PC-9 (cell line): ENCODE measurements around the gene CTIF. TPM values are rescaled to one million over a fixed set of nuclear protein-coding genes. Genes with fewer than 3 reads are reported as not detected.

Source experiments
- Bru-seq: library from RNA; stranded (reverse); fragments of 400-500 nt; gene quantifications from one replicate; lab custom pipeline; 2021; lab: Mats Ljungman, UMichigan
- BruChase-seq, 2 experiments: library from RNA; stranded (reverse); fragments of 400-500 nt; gene quantifications; one replicate each; lab custom pipeline; 2021; lab: Mats Ljungman, UMichigan
- BruUV-seq: library from RNA; stranded (reverse); fragments of 400-500 nt; replicated peaks from 2 replicates; lab custom pipeline; 2021; lab: Mats Ljungman, UMichigan
- CTCF ChIA-PET: fragments of 300-600 bp; sonication (Branson Sonifier 250); formaldehyde crosslinking; loops from one replicate; lab custom pipeline; 2022; ENCODE audit warnings: antibody characterized with exemption; lab: Charles Lee
- POLR2A ChIA-PET: fragments of 300-600 bp; sonication (Branson Sonifier 250); formaldehyde crosslinking; loops from one replicate; lab custom pipeline; 2022; ENCODE audit warnings: antibody characterized with exemption; ENCODE audit not compliant: unreplicated experiment; lab: Charles Lee
- DNase-seq, 2 experiments: peaks; one replicate each; pipeline versions ENCODE4 v3.0.0 to v3.0.0-alpha.2; 2015 to 2022; ENCODE audit warnings: mixed read lengths in 1 of 2
- H2AFZ ChIP-seq: fragments of 200-600 bp; sonication (generic); 2 replicates; pipeline ENCODE4 v1.8.1; 2017; ENCODE audit warnings: antibody characterized with exemption
- H3F3A ChIP-seq: fragments of 200-600 bp; sonication (generic); 2 replicates; pipeline ENCODE4 v1.8.1; 2017; ENCODE audit warnings: antibody characterized with exemption, mild to moderate bottlenecking, low read depth; ENCODE audit not compliant: insufficient read depth
- H3K27ac ChIP-seq: fragments of 200-600 bp; sonication (generic); 2 replicates; pipeline ENCODE4 v1.6.1; 2016; ENCODE audit warnings: mixed run types
- H3K27me3 ChIP-seq: fragments of 200-600 bp; sonication (generic); 2 replicates; pipeline ENCODE4 v1.6.1; 2016; ENCODE audit warnings: low read depth, mixed run types; ENCODE audit not compliant: insufficient read depth
- H3K36me3 ChIP-seq: fragments of 200-600 bp; sonication (generic); 2 replicates; pipeline ENCODE4 v1.6.1; 2016; ENCODE audit warnings: low read depth, mixed run types
- H3K4me1 ChIP-seq: fragments of 200-600 bp; sonication (generic); replicated peaks from 2 replicates; pipeline ENCODE4 v1.6.1; 2016; ENCODE audit warnings: mixed run types; ENCODE audit not compliant: insufficient read depth
- H3K4me2 ChIP-seq: fragments of 200-600 bp; sonication (generic); 2 replicates; pipeline ENCODE4 v1.6.1; 2017; ENCODE audit warnings: mixed run types
- H3K4me3 ChIP-seq: fragments of 200-600 bp; sonication (generic); 2 replicates; pipeline ENCODE4 v1.6.1; 2016; ENCODE audit warnings: mixed run types
- H3K79me2 ChIP-seq: fragments of 200-600 bp; sonication (generic); 2 replicates; pipeline ENCODE4 v1.6.1; 2017; ENCODE audit warnings: low read depth, mixed run types
- H3K9me2 ChIP-seq: fragments of 200-600 bp; sonication (generic); 2 replicates; pipeline ENCODE4 v1.8.1; 2017; ENCODE audit warnings: mild to moderate bottlenecking; ENCODE audit not compliant: insufficient read depth
- H3K9me3 ChIP-seq: fragments of 200-600 bp; sonication (generic); 2 replicates; pipeline ENCODE4 v1.8.1; 2016; ENCODE audit warnings: low read depth; ENCODE audit not compliant: insufficient read depth
- H4K20me1 ChIP-seq: fragments of 200-600 bp; sonication (generic); 2 replicates; pipeline ENCODE4 v1.8.1; 2017; ENCODE audit not compliant: insufficient read depth
- EZH2 ChIP-seq: fragments of 200-600 bp; sonication (generic); IDR thresholded peaks from 2 replicates; pipeline ENCODE4 v1.8.0; 2017; ENCODE audit warnings: antibody characterized with exemption, low read depth
- intact Hi-C: fragments of 100-400 bp; cut with micrococcal nuclease; formaldehyde crosslinking; loops from one replicate; pipeline ENCODE4 v1.10.0; 2022; ENCODE audit not compliant: unreplicated experiment
- long read RNA-seq: library from polyadenylated mRNA; stranded (forward); transcript quantifications from one replicate; pipeline ENCODE4 v2.0.0, GENCODE V29; 2022
- total RNA-seq: library from RNA; stranded (reverse); gene quantifications from 2 replicates; pipeline ENCODE4 v1.2.3, GENCODE V29; 2021
- TF ChIP-seq, protein P1 (sequence below): fragments of 200-600 bp; sonication (generic); conservative IDR thresholded peaks from 2 replicates; pipeline ENCODE4 v1.6.1; 2017; ENCODE audit warnings: mixed run types, antibody characterized with exemption, mild to moderate bottlenecking, moderate library complexity

CTIF gene
- total RNA-seq (17.0 and 26.2 TPM in 2 replicates), Bru-seq, nascent RNA (percentile 57 among the genes with signal in this experiment), BruChase-seq, experiment 1, labeled RNA remaining after a 2-hour chase (percentile 54 among the genes with signal in this experiment), BruChase-seq, experiment 2, labeled RNA remaining after a 6-hour chase (percentile 47 among the genes with signal in this experiment)
- long read RNA-seq, partial matches to known transcripts, result 1 of 6 reads
- long read RNA-seq, other reads (novel, unspliced or antisense), result 5 of 6 reads

DNA sequence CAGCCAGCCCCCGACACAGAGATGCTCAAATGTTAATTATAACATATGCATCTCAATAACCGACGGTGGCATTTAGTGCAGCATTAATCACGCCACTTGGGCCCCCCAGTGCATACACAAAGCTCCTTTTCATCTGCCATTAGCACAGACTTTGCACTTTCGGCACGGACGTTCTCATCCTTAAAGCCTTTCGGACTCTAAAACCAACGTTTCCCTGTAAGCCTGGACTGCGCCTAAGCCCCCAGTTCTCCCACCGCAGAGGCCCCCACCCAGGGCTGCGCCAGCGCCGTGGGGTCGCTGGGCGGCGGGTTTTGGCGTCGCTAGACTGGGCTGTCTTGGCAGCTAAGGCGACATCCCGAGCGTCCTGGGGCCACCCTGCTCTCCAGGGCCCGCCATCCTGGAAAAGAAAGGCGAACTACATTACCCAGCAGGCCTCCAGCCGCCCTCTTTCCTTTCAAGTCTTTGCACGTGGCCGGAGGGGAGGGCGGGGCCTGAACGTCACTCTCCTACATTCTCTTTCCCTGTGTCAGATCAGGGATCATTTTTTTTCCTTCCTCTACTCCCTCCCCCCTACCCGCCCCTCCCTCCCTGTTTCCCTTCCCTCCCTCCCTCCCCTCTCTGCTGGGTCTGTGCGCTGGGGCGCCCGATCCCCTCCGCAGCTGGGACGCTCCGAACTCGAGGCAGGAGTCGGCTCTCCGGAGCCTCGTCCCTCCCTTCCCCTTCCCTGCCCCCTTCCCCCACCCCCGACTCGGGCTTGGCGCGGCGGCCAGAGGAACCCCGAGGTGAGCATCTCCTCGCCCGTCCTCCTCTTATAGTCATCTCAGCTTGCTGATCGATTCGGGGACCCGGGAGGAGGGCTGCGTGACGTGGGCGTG, at the start of gene CTIF:
Gene CTIF, plus strand, starts transcription at position 501 of the 875 bp plus-strand sequence. CDS start 80,535 bp downstream, outside the sequence.
- CTCF ChIA-PET, result no interaction called here
- Histone ChIP-seq H2AFZ (peak within 1 kb of the TSS; percentile 94), H3K27ac (no peak within 1 kb of the TSS), H3K9me2 (no peaks in the 10 kb centered on the region), H3K79me2 (peaks cover 12% of the 10 kb centered on the region), H3K36me3 (no peaks in the 10 kb centered on the region), H4K20me1 (no peaks in the 10 kb centered on the region), H3K9me3 (no peaks in the 10 kb centered on the region), H3K4me1 (peaks cover 30% of the 10 kb centered on the region), H3F3A (peaks cover 25% of the 10 kb centered on the region), H3K4me2 (peak within 1 kb of the TSS; percentile 99), H3K27me3 (no peaks in the 10 kb centered on the region), H3K4me3 (peak within 1 kb of the TSS; percentile 97)
- TF ChIP-seq, protein P1, sequence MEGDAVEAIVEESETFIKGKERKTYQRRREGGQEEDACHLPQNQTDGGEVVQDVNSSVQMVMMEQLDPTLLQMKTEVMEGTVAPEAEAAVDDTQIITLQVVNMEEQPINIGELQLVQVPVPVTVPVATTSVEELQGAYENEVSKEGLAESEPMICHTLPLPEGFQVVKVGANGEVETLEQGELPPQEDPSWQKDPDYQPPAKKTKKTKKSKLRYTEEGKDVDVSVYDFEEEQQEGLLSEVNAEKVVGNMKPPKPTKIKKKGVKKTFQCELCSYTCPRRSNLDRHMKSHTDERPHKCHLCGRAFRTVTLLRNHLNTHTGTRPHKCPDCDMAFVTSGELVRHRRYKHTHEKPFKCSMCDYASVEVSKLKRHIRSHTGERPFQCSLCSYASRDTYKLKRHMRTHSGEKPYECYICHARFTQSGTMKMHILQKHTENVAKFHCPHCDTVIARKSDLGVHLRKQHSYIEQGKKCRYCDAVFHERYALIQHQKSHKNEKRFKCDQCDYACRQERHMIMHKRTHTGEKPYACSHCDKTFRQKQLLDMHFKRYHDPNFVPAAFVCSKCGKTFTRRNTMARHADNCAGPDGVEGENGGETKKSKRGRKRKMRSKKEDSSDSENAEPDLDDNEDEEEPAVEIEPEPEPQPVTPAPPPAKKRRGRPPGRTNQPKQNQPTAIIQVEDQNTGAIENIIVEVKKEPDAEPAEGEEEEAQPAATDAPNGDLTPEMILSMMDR, result no peak
- TF ChIP-seq EZH2, result no peak
- intact Hi-C loops, result loop anchor here (1.0 to 2.0 kb wide), 2 partner anchors 50 to 124 kb away; no protein-coding TSS in a partner anchor
- peak; percentile 89 to 91 for DNase-seq
- BruUV-seq, result no TSS peak
- POLR2A ChIA-PET, result no interaction called here

DNA sequence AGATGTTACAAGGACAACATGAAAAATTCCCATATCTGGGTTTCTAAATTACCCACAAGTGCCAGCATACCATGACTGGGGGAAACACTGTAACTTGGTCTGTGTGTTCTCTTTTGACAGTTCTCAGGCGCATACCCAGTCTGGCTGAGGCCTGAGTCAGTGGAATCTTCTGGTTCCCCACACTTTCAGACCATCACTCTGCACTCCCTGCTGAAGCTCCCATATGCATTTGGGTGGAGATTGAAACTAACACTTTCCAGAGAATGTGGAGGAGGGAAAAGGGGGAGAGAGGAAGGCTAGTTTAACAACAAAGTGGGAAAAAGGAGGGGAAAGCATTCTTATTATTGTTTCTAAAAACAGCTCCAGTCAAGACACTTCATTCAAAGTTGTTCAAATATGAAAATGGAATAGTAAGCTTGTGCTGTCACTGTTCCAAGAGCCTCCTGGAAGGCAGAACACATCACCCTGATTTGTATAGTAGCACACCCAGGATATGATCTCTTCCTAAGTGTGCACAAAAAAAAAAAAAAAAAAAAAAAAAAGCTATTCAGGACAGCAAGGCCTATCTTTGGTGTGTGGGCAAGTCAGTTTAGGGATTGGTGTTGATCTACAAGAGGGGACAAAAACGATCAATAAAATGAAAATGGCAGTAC, 48.1 kb upstream of the CTIF start:
- Histone ChIP-seq H3K9me3 (no peaks in the 10 kb centered on the region), H3K4me2 (no peak overlapping the region), H3F3A (peaks cover 32% of the 10 kb centered on the region; the same call in 1 of the 2 replicates), H3K4me1 (peaks cover 54% of the 10 kb centered on the region), H4K20me1 (no peaks in the 10 kb centered on the region), H3K9me2 (no peaks in the 10 kb centered on the region), H2AFZ (no peak overlapping the region), H3K27me3 (no peaks in the 10 kb centered on the region), H3K36me3 (no peaks in the 10 kb centered on the region), H3K4me3 (no peak overlapping the region), H3K79me2 (no peaks in the 10 kb centered on the region), H3K27ac (no peak overlapping the region)
- TF ChIP-seq, protein P1, result no peak
- TF ChIP-seq EZH2, result no peak
- no peak for DNase-seq
- ChIA-PET POLR2A (interaction anchor here (0.7 kb wide), 1 partner anchor 748 kb away, joined by 3 read pairs; no protein-coding TSS in a partner anchor), CTCF (no interaction called here)
- BruUV-seq, result no TSS peak
- intact Hi-C loops, result loop anchor here (5.0 kb wide), 1 partner anchor 117 kb away; no protein-coding TSS in a partner anchor

DNA sequence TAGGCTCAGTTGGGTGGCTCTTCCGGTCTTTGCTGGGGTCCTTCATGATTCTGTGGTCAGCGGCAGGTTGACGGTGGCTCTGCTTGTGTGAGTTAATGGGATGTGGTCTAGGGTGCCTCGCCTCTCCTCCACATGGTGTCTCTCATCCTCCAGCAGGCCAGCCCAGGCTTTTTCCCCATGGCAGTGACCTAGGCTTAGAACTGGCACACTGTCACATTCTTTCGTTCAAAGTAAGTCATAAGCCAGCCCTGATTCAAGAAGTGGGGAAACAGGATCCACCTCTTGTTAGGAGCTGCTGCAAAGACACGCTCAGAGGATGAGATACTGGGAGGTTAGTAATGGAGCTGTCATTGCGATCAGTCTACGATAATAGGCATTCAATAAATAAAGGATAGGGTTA, 46.0 kb upstream of the CTIF start:
- CTCF ChIA-PET, result interaction anchor here (0.6 to 0.7 kb wide), 2 partner anchors 50 to 137 kb away, joined by 3 to 4 read pairs; no protein-coding TSS in a partner anchor
- Histone ChIP-seq H2AFZ (no peak overlapping the region), H3K27ac (no peak overlapping the region), H3K4me1 (peaks cover 41% of the 10 kb centered on the region), H3K4me3 (no peak overlapping the region), H3K27me3 (no peaks in the 10 kb centered on the region), H3K36me3 (no peaks in the 10 kb centered on the region), H4K20me1 (no peaks in the 10 kb centered on the region), H3K79me2 (no peaks in the 10 kb centered on the region), H3K4me2 (peak overlapping the region; percentile 54), H3K9me2 (no peaks in the 10 kb centered on the region), H3F3A (peaks cover 32% of the 10 kb centered on the region; the same call in 1 of the 2 replicates), H3K9me3 (no peaks in the 10 kb centered on the region)
- POLR2A ChIA-PET, result no interaction called here
- BruUV-seq, result no TSS peak
- intact Hi-C loops, result loop anchor here (5.0 kb wide), 1 partner anchor 114 kb away; no protein-coding TSS in a partner anchor
- peak; percentile 63 to 84 for DNase-seq
- TF ChIP-seq EZH2, result no peak
- TF ChIP-seq, protein P1, result 0 out of 2 replicates have a peak, but pooled peaks have one; percentile 26
